Liver (tissue), 10 donors: ENCODE measurements around the gene TLR9. TPM values are rescaled to one million over a fixed set of nuclear protein-coding genes. Genes with fewer than 3 reads are reported as not detected.

Experiments used
- DNase-seq: peaks from one replicate; pipeline ENCODE4 v3.0.0-alpha.2; 2017; ENCODE audit warnings: low spot score
- H3K27ac ChIP-seq, 2 donors: one replicate each; pipeline ENCODE4 v1.7.0; 2013; ENCODE audit warnings: inconsistent platforms in 2 of 2, low read length in 2 of 2, control low read depth in 1 of 2, low read depth in 1 of 2, mild to moderate bottlenecking in 1 of 2
- H3K27me3 ChIP-seq, 4 donors: one replicate each; pipeline versions ENCODE4 v1.6.1 to v1.7.0; 2013; ENCODE audit warnings: low read length in 3 of 4, inconsistent platforms in 1 of 4, mild to moderate bottlenecking in 1 of 4, moderate library complexity in 1 of 4; ENCODE audit not compliant: control insufficient read depth in 4 of 4, insufficient read depth in 4 of 4
- H3K36me3 ChIP-seq, 4 donors: one replicate each; pipeline versions ENCODE4 v1.6.1 to v1.7.0; 2013; ENCODE audit warnings: low read length in 3 of 4, mild to moderate bottlenecking in 3 of 4, low read depth in 1 of 4, moderate library complexity in 1 of 4; ENCODE audit not compliant: control insufficient read depth in 4 of 4, insufficient read depth in 3 of 4
- H3K4me1 ChIP-seq, 4 donors: one replicate each; pipeline versions ENCODE4 v1.6.1 to v1.7.0; 2013; ENCODE audit warnings: low read length in 3 of 4, mild to moderate bottlenecking in 3 of 4, moderate library complexity in 1 of 4; ENCODE audit not compliant: control insufficient read depth in 4 of 4, insufficient read depth in 4 of 4
- H3K4me3 ChIP-seq, 3 donors: one replicate each; pipeline versions ENCODE4 v1.6.1 to v1.7.0; 2013; ENCODE audit warnings: low read length in 3 of 3, control low read depth in 1 of 3, low read depth in 1 of 3, mild to moderate bottlenecking in 1 of 3
- H3K9ac ChIP-seq, 2 donors: one replicate each; pipeline ENCODE4 v1.7.0; 2013; ENCODE audit warnings: low read length in 2 of 2, mild to moderate bottlenecking in 2 of 2, moderate library complexity in 2 of 2, control low read depth in 1 of 2, low read depth in 1 of 2
- H3K9me3 ChIP-seq, 4 donors: one replicate each; pipeline versions ENCODE4 v1.6.1 to v1.7.0; 2013; ENCODE audit warnings: low read length in 3 of 4; ENCODE audit not compliant: control insufficient read depth in 4 of 4
- EGR1 ChIP-seq, 2 donors: IDR thresholded peaks; 2 replicates each; pipeline ENCODE4 v1.6.1; 2016 to 2018; ENCODE audit warnings: antibody characterized with exemption in 2 of 2, low read depth in 2 of 2
- JUND ChIP-seq, 2 donors: IDR thresholded peaks; 2 replicates each; pipeline ENCODE4 v1.6.1; 2016; ENCODE audit warnings: antibody characterized with exemption in 2 of 2
- SP1 ChIP-seq: IDR thresholded peaks from 2 replicates; pipeline ENCODE4 v1.6.1; 2018; ENCODE audit warnings: antibody characterized with exemption, mild to moderate bottlenecking
- WGBS: extraction: QIAGEN DNeasy Blood & Tissue Kit; methylation state at CpG from one replicate; pipeline ENCODE4 v1.1.7; 2013; 5-methylcytosine and 5-hydroxymethylcytosine counted together
- polyA plus RNA-seq, 2 donors: library from polyadenylated mRNA; stranded (reverse) in 1 of 2; unstranded in 1 of 2; fragments of 200-250 nt in 1 of 2; fragments of >200 nt in 1 of 2; fragmentation: Nextera tagmentation in 1 of 2; extraction: Ambion mirVana in 1 of 2; gene quantifications; one replicate each; pipeline versions ENCODE4 v1.2.1 to v1.2.3, GENCODE V29; 2013 to 2015
- small RNA-seq: library from RNA; depleted of rRNA; stranded (forward); fragments of <200 nt; gene quantifications from one replicate; pipeline ENCODE3, GENCODE V24; 2014
- total RNA-seq, 2 donors: library from RNA; depleted of rRNA; stranded (reverse); fragments of >200 nt; gene quantifications; one replicate each; pipeline ENCODE4 v1.2.3, GENCODE V29; 2014
- donor health status: healthy.
- donor health status: healthy.
- donor health status: healthy.
- donor health status: healthy.
- donor health status: healthy.

The TLR9 gene
- total and polyA plus RNA-seq, 4 donors: 0.02 TPM; not detected in 3

DNA sequence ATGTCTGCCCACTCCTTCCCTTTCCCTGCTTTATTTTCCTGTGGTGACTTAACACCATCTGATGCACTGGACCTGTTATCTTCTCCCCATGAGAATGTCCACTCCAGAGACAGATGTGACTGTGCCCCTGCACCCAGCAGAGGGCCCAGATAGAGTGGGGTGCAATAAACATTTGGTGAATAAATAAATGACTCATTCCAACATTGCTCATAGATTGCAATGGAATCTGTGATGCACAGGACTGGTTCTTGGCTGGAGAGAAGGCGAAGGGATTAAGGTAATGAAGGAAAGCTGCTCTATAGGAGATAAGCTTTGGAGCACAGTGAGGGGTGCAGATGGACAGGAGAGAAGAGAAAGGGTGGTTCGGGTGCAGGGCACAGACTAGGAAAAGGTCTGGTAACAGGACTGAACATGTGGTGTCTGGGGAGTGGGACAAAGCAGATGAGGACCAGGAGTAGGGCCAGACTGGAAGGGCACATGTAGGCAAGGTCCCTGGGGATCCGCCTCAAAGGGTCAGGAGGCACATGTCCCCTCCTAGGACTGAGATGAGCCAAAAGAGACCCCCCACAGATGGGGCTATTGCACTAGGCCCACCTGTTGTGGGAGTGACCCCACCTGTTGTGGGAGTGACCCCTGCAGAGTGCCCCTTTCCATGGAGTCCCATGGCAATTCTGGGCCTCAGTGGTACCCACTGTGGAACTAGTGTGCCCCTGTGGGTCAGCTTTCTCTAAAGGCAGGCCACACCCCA, 53.8 kb downstream of the TLR9 start:
- no peaks in the 10 kb centered on the region for H3K27me3 ChIP-seq
- H3K9ac ChIP-seq: no peak overlapping the region
- WGBS: 95% methylated on average over 3 of the region's 3 CpGs
- TF ChIP-seq EGR1 (IDR thresholded peaks at IDR 0.05; ENCODE audit: low read depth in 2 of 2) (peak in 1 of 2 donors; percentile 24), SP1 (no peak), JUND (IDR thresholded peaks at IDR 0.05) (peak in 1 of 2 donors; percentile 77)
- no peak overlapping the region for H3K4me3 ChIP-seq
- peaks cover 5 to 11% (median 8%) of the 10 kb centered on the region in 4 donors for H3K4me1 ChIP-seq
- H3K36me3 ChIP-seq: no peaks in the 10 kb centered on the region
- no peak overlapping the region for H3K27ac ChIP-seq
- DNase-seq: no peak
- no peaks in the 10 kb centered on the region for H3K9me3 ChIP-seq

Small RNA genes lying within 50 kb of the gene (small RNA-seq; reads per million reads assigned to genes)
- gene MIRLET7G: 704 reads per million, percentile 99 among the genes with 10 or more reads in this experiment

Other genes starting within 250 kb of the TLR9 start
- 100 to 1,000 TPM in 1 of 2 donors, 10 to 100 TPM in 1; 69.5 to 241 TPM for gene ACY1, start 242.1 kb downstream of the TLR9 start, total RNA-seq
- gene ACY1, start 242.1 kb downstream of the TLR9 start, polyA plus RNA-seq: 100 to 1,000 TPM; 234 to 274 TPM
- 100 to 1,000 TPM; 292 to 358 TPM for gene RPL29, start 229.8 kb downstream of the TLR9 start, total RNA-seq
- gene RPL29, start 229.8 kb downstream of the TLR9 start, polyA plus RNA-seq: 100 to 1,000 TPM; 418 to 789 TPM
- gene DUSP7, start 169.1 kb downstream of the TLR9 start, total RNA-seq: 1 to 10 TPM; 3.7 to 5.0 TPM
- gene DUSP7, start 169.1 kb downstream of the TLR9 start, polyA plus RNA-seq: 1 to 10 TPM; 1.5 to 3.7 TPM
- gene POC1A, start 71.2 kb downstream of the TLR9 start, total RNA-seq: 10 to 100 TPM in 1 of 2 donors, 1 to 10 TPM in 1; 2.8 to 12.7 TPM
- gene POC1A, start 71.2 kb downstream of the TLR9 start, polyA plus RNA-seq: 1 to 10 TPM; 1.4 to 6.8 TPM
- gene ALAS1, start 27.5 kb downstream of the TLR9 start, total RNA-seq: 100 to 1,000 TPM in 1 of 2 donors, 10 to 100 TPM in 1; 32.3 to 129 TPM
- gene ALAS1, start 27.5 kb downstream of the TLR9 start, polyA plus RNA-seq: 100 to 1,000 TPM; 145 to 421 TPM
- gene TWF2, start 13.5 kb upstream of the TLR9 start, total RNA-seq: 10 to 100 TPM; 12.7 to 26.3 TPM
- gene TWF2, start 13.5 kb upstream of the TLR9 start, polyA plus RNA-seq: 10 to 100 TPM; 12.0 to 22.6 TPM
- 1 to 10 TPM; 5.5 TPM for gene PPM1M, start 20.1 kb upstream of the TLR9 start, total RNA-seq
- 1 to 10 TPM; 2.8 to 3.8 TPM for gene PPM1M, start 20.1 kb upstream of the TLR9 start, polyA plus RNA-seq
- 10 to 100 TPM; 31.7 to 44.3 TPM for gene WDR82, start 53.0 kb upstream of the TLR9 start, total RNA-seq
- 10 to 100 TPM in 1 of 2 donors, 1 to 10 TPM in 1; 4.3 to 19.4 TPM for gene WDR82, start 53.0 kb upstream of the TLR9 start, polyA plus RNA-seq
- gene GLYCTK, start 62.2 kb upstream of the TLR9 start, total RNA-seq: 100 to 1,000 TPM in 1 of 2 donors, 10 to 100 TPM in 1; 67.8 to 224 TPM
- gene GLYCTK, start 62.2 kb upstream of the TLR9 start, polyA plus RNA-seq: 100 to 1,000 TPM; 176 to 180 TPM
- 1 to 10 TPM; 1.5 to 6.0 TPM for gene DNAH1, start 90.7 kb upstream of the TLR9 start, total RNA-seq
- 1 to 10 TPM; 1.7 to 3.3 TPM for gene DNAH1, start 90.7 kb upstream of the TLR9 start, polyA plus RNA-seq
- 10 to 100 TPM; 38.0 to 57.2 TPM for gene BAP1, start 184.4 kb upstream of the TLR9 start, total RNA-seq
- gene BAP1, start 184.4 kb upstream of the TLR9 start, polyA plus RNA-seq: 10 to 100 TPM; 19.4 to 39.3 TPM
- 1 to 10 TPM; 4.7 to 7.8 TPM for gene PHF7, start 185.0 kb upstream of the TLR9 start, total RNA-seq
- 1 to 10 TPM; 1.6 to 2.8 TPM for gene PHF7, start 185.0 kb upstream of the TLR9 start, polyA plus RNA-seq
- 1 to 10 TPM in 1 of 2 donors, under 1 TPM in 1; 0.47 to 1.2 TPM for gene SEMA3G, start 219.5 kb upstream of the TLR9 start, total RNA-seq
- 1 to 10 TPM in 1 of 2 donors, under 1 TPM in 1; 0.49 to 1.0 TPM for gene SEMA3G, start 219.5 kb upstream of the TLR9 start, polyA plus RNA-seq
- under 1 TPM; 0.28 to 0.75 TPM for gene TNNC1, start 228.4 kb upstream of the TLR9 start, total RNA-seq
- under 1 TPM; 0.21 to 0.42 TPM for gene TNNC1, start 228.4 kb upstream of the TLR9 start, polyA plus RNA-seq
- gene NISCH, start 230.0 kb upstream of the TLR9 start, total RNA-seq: 10 to 100 TPM; 18.5 to 39.8 TPM
- gene NISCH, start 230.0 kb upstream of the TLR9 start, polyA plus RNA-seq: 10 to 100 TPM; 10.8 to 16.7 TPM